ENCODE data around the gene ITGAV.

ITGAV gene

GRCh38 chr2:186716004-186716403 is 126.1 kb downstream of the ITGAV start:
- ChIA-PET CTCF (no interaction called here), POLR2A (no interaction called here)
- TF ChIP-seq CTCF (IDR thresholded peaks at IDR 0.05; ENCODE audit: insufficient read depth, low read length, missing control alignments): no peak
- no peak for DNase-seq (ENCODE audit: low read depth, low spot score)
- H3K4me3 ChIP-seq (ENCODE audit: low read depth, low read length): no peak overlapping the region

GRCh38 chr2:186716899-186717298 is 127.0 kb downstream of the ITGAV start:
- ChIA-PET CTCF (no interaction called here), POLR2A (no interaction called here)
- TF ChIP-seq CTCF (IDR thresholded peaks at IDR 0.05; ENCODE audit: insufficient read depth, low read length, missing control alignments): no peak

GRCh38 chr2:186717320-186718007 is 127.6 kb downstream of the ITGAV start:
- CTCF ChIA-PET: no interaction called here
- no peak for TF ChIP-seq CTCF (IDR thresholded peaks at IDR 0.05; ENCODE audit: insufficient read depth, low read length, missing control alignments)
- DNase-seq (ENCODE audit: low read depth, low spot score): no peak
- H3K4me3 ChIP-seq (ENCODE audit: low read depth, low read length): no peak overlapping the region
- POLR2A ChIA-PET: no interaction called here

More at GRCh38 chr2:186716899-186717298, 127.0 kb downstream of the ITGAV start:
- no peak for DNase-seq (ENCODE audit: low read depth, low spot score)
- H3K4me3 ChIP-seq (ENCODE audit: low read depth, low read length): no peak overlapping the region

GRCh38 chr2:186718122-186718521 is 128.3 kb downstream of the ITGAV start:
- H3K4me3 ChIP-seq (ENCODE audit: low read depth, low read length): no peak overlapping the region
- no peak for DNase-seq (ENCODE audit: low read depth, low spot score)
- ChIA-PET CTCF (no interaction called here), POLR2A (no interaction called here)
- no peak for TF ChIP-seq CTCF (IDR thresholded peaks at IDR 0.05; ENCODE audit: insufficient read depth, low read length, missing control alignments)

- no peak for TF ChIP-seq CTCF (IDR thresholded peaks at IDR 0.05; ENCODE audit: insufficient read depth, low read length, missing control alignments)
- ChIA-PET POLR2A (no interaction called here), CTCF (interaction anchor here (1.0 kb wide), 1 partner anchor 18 kb away, joined by 3 read pairs; no protein-coding TSS in a partner anchor)
- DNase-seq (ENCODE audit: low read depth, low spot score): no peak
- H3K4me3 ChIP-seq (ENCODE audit: low read depth, low read length): no peak overlapping the region
These were observed 129.0 kb downstream of the ITGAV start for GRCh38 chr2:186718903-186719302.

- no peak overlapping the region for H3K4me3 ChIP-seq (ENCODE audit: low read depth, low read length)
- no peak for TF ChIP-seq CTCF (IDR thresholded peaks at IDR 0.05; ENCODE audit: insufficient read depth, low read length, missing control alignments)
- ChIA-PET CTCF (no interaction called here), POLR2A (no interaction called here)
- DNase-seq (ENCODE audit: low read depth, low spot score): no peak
These were observed 132.1 kb downstream of the ITGAV start for GRCh38 chr2:186721956-186722355.
